Activated CD8-positive, alpha-beta memory T cell treated with anti-CD3 and anti-CD28 coated beads, Interleukin-2, amount 50 U/mL, for 4 hours (primary cell): ENCODE measurements around the gene MALT1.

Experiments used
- DNase-seq: peaks from one replicate; pipeline ENCODE4 v3.0.0-alpha.2; 2020

The MALT1 gene

DNA sequence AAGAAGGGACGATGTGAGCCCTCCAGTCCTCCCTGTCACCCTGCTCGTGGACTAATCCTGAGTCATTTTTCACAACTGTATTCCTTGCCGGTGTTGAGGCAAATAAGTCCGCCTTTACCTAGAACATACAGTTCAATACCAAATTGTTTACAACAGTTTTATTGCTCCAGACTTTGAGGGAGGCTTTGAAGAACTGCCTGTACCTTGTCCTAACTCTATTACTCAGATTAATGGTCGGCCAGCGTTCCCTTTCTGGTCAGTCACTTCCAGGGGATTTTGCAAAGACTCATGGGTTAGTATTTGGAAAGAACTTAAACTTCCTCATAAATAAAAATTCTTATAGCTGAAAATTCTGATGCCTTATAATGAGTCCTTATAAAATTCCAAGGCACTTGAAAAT lies 108.3 kb downstream of the MALT1 start:
- DNase-seq = no peak

DNA sequence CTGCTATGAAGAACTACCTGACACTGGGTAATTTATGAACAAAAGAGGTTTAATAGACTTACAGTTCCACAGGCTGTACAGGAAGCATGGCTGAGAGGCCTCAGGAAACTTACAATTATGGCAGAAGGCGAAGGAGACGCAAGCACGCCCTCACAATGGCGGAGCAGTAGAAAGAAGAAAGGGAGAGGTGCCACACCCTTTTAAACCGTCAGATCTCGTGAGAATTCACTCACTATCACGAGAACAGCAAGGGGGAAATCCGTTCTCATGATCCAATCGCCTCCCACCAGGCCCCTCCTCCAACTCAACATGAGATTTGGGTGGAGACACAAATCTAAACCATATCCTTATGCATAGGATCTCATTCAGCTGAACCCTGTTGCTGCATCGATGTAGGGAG lies 108.8 kb downstream of the MALT1 start:
- no peak for DNase-seq

DNA sequence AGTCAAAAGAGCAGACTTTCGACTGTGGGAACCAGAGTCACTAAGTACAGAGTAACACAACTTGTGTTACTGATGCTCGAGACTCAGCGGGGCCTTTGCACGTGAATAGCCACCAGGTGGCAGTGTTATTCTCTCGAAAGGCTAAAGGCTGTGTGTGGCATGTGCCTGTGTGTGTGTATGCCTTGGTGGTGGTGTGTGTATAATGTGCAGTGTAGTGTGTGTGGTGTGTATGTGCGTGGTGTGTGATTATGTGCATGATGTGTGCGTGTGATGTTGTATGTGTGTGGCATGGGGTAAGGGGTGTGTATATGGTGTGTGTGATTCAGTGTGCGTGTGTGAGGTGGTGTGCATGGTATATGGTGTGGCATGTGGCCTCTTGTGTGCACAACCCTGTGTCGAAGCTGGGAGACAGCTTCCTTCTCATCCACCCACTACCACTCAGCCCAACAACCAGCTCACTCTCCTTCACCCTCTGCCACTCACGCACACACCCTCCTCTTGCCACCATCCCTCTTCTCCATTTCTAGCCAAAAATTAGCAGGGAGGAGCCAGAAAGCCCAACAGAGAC lies 110.4 kb downstream of the MALT1 start:
- DNase-seq = peak; percentile 62

DNA sequence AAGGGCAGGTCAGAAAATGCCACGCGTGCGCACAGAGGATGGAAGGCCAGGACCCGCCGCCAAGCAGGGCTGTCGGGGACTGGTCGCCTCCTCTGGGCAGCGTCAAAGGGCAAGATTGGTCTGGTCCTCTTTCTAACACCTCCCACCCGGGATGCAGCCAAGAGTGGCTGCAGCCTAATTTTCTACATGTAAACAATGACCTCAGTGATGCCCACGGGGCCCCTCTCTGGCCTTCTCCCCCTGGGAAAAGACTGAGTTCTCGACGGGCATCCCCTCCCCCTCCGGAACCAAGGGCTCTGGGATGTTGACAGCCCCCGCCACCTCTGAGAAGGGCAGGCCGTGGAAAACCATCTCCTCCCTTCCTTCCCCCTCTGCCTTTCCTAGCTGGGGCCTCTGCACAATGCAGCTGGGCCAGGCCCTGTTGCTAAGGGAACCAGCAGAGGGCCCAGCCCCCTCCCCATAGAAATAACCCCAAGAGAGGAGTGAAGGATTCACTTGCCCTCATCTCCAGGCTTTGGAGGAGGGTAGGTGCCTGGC lies 113.4 kb downstream of the MALT1 start:
- no peak for DNase-seq

DNA sequence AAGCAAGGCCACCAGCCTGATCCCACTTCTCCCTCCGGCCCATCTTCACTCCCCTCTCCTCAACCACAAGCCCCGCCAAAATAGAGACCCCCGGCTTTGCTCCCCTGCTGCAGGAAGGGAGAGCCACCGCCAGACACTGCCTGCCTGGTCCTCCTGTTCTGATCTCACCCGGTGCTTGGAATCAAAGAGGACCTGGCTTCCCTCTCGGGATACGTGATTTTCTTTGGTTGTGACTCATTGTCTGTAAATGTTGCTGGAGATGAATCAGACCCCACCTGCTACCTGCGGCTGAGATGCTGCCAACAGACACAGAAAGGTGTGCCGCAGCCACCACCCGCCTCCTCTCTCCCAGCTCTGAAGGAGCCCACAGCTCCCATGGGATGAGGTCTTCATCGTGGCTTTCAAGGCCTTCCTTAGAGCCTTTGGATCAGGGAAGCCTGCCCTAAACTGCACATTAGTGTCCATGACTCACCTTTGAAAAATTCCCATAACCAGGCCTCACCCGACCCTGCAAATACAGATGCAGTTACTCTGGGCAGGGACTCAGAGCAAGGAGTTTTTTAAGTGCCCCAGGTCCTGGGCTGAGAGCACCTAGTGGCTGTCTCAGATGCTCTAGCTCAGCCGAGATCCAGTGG lies 114.0 kb downstream of the MALT1 start:
- DNase-seq = no peak

DNA sequence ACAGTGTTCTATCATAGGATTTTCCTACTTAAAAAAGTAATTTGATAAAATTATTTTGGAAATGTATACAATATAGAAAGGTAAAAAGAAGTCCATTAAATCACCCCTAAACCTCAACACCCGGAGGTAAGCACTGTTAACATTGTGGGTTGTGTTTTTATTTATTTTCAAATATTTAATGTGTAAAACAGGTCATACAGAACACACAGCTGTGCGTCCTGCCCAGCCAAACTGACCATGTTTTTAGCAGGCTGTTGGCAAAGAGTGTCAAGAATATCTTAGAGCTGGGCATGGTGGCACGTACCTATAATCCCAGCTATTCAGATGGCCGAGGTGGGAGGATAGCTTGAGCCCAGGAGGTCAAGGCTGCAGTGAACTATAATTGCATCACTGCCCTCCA lies 114.6 kb downstream of the MALT1 start:
- no peak for DNase-seq

DNA sequence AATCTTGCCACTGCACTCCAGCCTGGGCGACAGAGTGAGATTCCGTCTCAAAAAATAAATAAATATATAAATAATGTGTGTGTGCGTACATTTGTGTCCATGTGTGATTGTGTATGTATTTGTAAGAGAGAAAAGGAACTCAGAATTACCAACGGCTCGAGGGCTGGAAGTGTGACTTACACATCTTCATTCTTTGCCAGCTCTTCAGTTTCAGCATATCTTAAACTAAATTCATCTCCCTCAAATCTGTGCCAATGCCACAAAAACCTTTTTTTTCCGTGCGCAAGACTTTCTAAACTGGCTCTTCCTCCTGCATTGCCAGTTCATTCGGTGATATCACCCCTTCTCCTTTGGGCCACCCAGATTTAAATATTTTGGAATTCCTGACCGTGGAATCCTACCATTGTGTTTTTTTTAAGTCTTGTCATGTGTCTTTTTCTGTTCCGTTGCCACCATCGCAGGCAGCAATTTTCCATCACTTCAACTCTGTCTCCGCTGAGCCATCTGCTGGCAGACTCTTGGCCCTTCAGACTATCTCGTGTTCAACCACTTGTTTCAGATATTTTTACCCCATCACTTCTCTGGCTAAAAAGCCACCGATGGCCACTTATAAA lies 116.4 kb downstream of the MALT1 start:
- no peak for DNase-seq

DNA sequence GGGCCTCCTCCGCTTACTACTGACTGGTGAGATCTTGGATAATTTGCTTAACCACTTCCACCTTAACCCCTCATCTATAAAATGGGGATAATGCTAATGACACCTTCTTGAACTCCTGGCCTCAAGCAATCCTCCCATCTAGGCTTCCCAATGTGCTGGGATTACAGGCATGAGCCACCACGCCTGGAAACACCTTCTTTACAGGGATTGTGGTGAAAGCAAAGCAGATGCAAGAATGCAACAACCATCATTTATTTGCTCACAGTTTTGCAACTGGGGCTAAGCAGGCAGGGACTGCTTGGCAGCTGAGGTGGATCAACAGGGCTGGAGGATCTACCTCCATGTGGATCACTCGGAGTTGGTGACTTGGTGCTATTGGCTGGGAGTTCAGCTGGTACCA lies 117.2 kb downstream of the MALT1 start:
- no peak for DNase-seq

DNA sequence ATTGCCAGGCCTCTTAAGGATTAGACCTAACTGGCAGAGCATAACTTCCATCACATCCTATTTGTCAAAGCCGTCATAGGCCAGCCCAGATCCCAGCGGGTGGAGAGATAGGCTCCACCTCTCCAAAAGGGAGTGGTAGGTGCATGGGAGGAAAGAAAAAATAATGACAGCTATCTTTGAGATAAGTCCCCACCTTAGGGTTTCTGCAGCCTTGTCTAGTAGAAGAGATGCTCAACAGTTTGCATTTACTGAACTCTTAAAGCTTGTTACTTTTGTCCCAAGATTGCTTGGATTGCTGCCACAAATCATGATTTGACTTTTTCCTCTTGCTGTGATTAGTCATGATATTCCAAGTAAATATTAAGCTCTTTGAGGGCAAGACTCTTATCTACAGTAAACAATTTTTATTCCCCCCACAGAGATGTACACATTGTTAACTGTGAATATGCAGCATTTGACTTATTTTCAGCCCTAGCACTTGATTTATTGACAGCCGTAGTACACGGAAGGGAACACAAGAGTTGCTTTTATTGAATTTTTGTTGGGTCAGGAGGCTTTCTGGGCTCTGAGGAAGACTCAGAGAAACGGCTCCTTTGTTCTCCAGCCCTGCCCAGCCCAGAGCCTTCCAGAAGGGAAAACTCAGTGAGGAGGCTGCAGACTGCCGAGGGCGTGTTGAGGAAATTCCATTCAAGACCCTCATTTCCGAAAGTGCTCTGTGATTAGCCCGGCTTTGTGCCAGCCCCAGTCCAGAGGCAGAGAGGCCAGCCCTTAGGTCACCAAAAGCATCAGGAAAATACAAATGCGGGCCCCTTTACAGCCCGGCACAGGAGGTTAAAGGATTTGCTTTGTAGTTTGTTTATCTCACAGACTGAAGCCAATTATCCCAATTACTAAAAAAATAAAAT lies 118.0 kb downstream of the MALT1 start:
- no peak for DNase-seq

DNA sequence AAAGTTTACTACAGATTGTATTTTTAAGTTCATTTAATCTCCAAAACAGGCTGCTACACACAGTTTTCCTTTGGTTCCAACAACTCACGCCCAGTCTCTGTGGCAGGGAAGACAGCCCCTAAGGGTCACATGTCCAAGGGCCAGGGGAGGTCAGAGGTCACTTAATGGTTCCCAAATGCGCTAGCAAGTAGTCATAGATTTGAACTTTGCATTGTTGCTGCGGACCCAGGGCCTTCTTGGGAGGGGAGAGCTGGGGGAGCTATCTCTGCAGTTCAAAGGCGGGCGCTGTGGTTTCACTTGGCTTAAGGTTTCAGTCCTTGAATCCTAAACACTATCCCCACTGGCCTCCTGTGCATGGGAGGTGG lies 118.6 kb downstream of the MALT1 start:
- no peak for DNase-seq

DNA sequence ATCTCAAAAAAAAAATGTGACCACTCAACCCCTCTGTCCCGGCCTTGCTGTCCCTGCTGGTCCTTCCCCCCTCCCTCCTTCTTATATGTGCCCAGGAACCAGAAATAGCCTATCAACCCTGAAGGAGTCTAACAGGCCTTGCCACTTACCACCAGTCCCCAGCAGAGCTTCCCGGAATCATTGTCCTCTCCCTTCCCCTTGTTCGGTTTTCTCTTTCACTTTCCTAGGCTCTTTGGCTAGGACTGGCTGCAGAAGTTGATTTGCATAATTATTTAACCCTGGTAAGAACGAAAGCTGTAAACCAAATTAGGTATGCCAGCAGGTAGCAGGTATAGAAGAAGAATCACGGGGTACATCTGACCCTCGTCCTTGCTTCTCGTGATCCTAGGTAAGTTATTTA lies 120.8 kb downstream of the MALT1 start:
- no peak for DNase-seq

DNA sequence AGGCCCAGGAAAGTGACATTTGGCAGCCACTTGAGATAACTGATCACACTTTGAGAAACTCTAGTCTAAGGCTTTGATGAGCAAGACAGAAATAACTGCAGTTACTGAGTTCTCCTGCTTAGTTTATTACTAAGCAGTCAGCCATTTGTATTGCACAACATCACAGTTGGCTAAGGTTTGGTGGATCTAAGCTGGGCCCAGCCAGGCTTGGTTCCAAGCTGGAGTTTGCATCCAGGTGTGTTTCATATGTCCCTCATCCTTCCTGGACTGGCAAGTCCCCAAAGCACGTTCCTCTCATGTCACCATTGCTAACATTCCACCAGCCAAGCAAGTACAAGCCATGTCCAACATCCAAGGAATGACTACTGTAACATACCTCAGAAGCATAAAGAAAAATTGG lies 122.1 kb downstream of the MALT1 start:
- DNase-seq = no peak

DNA sequence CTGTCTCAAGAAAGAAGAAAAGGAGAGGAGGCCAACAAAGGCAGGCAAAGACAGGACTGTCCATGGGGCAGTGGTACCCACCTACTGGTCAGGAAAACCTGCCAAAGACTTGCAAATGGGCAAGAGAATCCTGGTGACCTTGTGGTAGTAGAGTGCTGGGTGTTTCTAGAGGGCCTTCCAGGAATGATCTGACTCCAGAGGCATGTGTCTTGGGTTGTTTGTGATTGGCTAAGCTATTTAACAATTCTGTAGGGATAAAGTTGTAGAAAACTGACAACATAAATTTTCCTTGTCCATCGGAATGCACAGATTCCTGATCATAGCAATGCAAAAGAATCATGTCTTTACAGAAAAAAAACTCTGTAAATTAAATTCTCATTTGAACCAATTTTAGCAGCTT lies 125.0 kb downstream of the MALT1 start:
- no peak for DNase-seq

DNA sequence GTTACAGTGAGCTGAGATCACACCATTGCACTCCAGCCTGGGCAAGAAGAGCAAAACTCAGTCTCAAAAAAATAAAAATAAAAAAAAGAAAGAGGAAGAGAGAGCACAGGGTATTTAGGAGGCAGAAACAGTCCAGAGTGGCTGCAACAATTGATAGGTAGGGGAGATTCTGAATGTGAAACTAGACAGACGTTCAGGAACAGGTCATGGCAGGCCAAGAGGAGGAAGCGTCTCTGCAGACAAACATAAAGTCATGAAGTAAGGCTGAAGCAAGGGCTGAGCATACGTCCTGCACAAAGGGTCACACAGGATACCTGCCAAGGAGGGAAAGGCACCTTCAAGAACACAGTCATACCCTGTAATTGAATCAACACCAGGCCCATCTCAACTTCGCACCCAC lies 129.3 kb downstream of the MALT1 start:
- DNase-seq = no peak

DNA sequence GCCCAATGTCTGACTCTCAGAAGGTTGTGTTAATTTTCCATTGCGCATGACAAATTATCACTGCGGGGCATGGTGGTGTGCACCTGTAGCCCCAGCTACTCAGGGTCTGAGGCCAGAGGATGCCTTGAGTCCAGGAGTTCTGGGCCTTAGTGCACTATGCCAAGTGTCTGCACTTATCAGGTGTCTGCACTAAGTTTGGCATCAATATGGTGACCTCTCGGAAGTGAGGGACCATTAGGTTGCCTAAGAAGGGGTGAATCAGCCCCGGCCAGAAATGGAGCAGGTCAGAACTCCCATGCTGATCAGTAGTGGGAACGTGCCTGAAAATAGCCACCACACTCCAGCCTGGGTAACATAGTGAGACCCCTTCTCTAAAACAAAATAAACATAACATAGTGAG lies 131.7 kb downstream of the MALT1 start:
- DNase-seq = no peak

DNA sequence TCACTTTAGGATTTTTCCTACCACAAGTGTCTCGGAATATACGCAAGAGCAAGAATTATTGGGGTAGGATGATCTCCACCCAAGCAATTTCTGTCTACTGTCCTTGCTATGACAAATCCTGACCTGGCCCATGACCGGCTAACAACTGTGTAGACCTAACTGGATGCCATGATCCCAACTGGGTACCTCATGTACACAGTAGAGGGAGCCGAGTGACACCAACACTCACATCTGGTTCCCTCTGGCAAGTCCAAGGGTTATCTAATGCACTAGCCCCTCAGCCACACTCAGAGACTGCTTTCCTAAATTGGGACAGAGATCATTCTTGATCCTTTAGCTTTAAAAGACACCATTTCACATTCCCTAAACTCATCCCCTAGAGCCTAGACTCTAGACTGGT lies 132.7 kb downstream of the MALT1 start:
- DNase-seq = no peak
